NCI-H526 (cell line): ENCODE data around the gene TCF4.
A peak's percentile ranks its signal among the peaks of the same experiment; 100 is the strongest.

Source experiments
- DNase-seq, 2 experiments: peaks; one replicate each; lab custom pipeline; 2025; lab: John Stamatoyannopoulos, UW

Gene TCF4

DNA sequence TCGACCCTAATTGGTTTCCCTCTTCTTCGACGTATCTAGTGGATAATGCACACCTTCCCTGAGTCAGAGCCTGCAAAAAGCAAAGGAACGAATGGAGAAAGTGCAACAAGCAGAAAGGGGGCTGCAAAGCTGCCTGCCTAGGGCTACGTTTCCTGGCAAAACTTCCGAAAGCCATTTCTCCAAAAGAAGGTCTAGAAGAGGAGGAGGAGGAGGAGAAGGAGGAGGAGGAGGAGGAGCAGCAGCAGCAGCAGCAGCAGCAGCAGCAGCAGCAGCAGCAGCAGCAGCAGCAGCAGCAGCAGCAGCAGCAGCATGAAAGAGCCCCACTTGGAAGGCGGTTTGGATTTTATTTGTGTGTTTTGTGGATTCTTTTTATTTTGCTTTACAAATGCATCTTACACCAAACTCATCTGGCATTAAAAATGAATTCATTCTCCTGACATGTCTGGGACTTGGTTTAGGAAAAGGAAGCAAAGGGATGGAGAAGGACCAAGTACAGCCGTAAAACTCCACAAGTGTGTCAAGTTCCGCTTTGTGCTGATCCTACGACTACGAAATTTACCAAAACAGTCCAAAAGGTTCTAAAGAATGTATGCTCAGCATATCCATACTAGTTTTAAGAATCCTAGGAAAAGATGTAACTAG, 2.0 kb downstream of the TCF4 start:
- DNase-seq: peak; percentile 28 to 49

- DNase-seq: peak in 1 of 2 experiments; percentile 46
Measured at GRCh38 chr18:55585065-55585919, 2.7 kb downstream of the TCF4 start.

GRCh38 chr18:55584201-55584600, 3.8 kb downstream of the TCF4 start:
- DNase-seq: peak in 1 of 2 experiments; percentile 2

GRCh38 chr18:55582325-55582724, 5.7 kb downstream of the TCF4 start:
- peak in 1 of 2 experiments; percentile 33 for DNase-seq

- no peak for DNase-seq
Measured at GRCh38 chr18:55579501-55580270, 8.3 kb downstream of the TCF4 start.

GRCh38 chr18:55577812-55578539, 10.0 kb downstream of the TCF4 start:
- peak in 1 of 2 experiments; percentile 9 for DNase-seq

DNA sequence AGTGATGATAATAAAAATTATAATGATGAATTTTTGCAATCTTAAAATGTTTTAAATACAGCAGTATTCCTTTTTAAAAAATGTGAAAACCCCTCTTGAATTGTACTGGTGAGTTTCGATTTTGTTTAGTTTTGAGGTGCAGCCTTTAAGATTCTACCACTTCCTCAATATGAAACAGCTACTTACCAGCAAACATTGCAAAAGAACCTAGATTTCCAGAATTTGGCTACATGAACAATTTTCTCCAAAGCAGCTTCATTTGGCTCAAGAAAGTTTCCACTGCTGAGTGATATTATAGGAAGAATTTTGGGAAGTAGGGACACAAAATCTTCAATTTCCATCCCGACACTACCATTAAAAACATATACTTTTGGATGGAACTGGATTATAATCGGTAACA, 12.0 kb downstream of the TCF4 start:
- DNase-seq: no peak

- DNase-seq: no peak
Measured at GRCh38 chr18:55575066-55575465, 12.9 kb downstream of the TCF4 start.

- DNase-seq: no peak
Measured at GRCh38 chr18:55573386-55573785, 14.6 kb downstream of the TCF4 start.

GRCh38 chr18:55570966-55571365, 17.0 kb downstream of the TCF4 start:
- DNase-seq: no peak

GRCh38 chr18:55566456-55566935, 21.5 kb downstream of the TCF4 start:
- DNase-seq: no peak

- no peak for DNase-seq
Measured at GRCh38 chr18:55559739-55560138, 28.3 kb downstream of the TCF4 start.

GRCh38 chr18:55557211-55557610, 30.8 kb downstream of the TCF4 start:
- DNase-seq: no peak

DNA sequence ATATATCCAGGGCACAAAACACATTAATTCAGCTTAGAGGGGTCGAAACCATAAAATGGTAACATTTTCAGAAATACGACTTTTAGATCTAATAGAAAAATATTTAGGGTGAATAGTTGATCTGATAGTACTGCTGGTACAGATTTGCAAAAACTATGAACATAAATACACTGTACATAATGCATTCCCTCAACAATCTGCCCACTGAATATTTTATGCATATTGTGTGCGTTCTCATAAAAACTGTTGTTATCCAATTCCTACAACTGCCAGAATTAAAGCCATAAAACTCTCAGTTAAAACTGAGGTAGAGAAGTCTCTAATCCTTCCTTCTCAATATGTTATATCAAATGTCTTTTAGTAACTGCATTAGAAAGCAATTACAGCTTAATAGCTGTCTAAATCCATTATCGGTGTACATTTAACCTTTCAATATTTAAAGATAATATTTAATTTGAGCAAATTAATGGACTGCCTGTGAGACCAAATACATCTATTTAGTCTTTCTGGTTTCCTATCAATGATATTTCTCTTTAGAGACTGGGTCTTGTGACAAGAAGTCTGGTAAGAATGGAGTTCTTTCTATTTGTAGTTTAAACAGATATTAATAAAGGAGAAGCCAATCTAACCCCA, 32.5 kb downstream of the TCF4 start:
- DNase-seq: peak in 1 of 2 experiments; percentile 7

GRCh38 chr18:55552526-55553189, 35.3 kb downstream of the TCF4 start:
- no peak for DNase-seq

DNA sequence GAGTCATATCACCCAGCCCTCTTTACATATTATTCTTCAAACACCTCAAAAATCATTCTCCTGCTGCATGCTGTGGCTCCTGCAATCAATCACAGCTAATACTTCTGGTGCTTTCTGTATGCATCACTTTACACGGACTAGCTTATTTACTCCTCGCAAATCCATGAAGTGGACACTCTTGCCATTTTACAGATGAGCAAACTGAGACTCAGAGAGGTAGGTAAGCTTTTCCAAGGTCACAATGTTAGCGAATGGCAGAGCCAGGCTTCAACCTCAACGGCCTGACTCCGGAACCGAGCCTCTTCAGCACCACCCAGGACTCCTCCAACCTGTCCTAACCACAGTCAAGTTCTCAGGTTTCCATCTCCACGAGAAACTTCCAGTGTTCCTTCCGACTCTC, 36.8 kb downstream of the TCF4 start:
- no peak for DNase-seq

DNA sequence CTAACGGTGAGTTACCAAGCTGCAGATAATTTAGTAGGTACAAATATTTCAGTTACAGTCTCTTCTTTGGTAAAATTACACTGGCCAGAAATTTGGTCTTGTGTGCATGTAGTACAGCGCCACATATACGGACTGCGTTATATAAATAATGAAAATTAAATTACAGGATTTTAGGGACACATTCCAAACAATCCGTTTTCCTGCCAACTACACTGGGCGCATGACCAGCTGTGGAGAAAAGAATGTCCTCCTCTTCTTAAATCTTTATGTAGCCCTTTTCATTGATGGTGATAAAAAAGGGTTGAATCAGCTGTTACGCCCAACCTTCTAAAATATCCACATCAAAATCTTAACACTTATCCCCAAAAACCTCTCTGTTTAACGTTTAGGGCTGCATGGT, 37.5 kb downstream of the TCF4 start:
- DNase-seq: no peak

GRCh38 chr18:55549474-55550104, 38.4 kb downstream of the TCF4 start:
- no peak for DNase-seq

DNA sequence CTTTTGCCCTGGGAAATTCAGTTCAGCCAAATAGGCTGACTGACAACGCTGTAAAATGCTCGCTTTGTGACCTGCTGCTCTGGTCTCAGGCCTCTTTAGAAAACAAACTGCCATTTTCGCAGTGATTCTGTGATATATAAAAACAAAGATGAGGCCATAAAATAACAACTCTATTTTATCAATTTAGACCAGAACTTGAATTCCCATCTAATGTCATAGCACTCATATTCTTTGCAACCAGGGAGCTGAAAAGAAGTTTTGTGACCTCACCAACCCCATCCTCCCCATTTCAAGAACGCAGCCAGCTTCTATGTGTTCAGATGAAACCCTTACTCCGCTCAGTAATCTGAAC, 40.3 kb downstream of the TCF4 start:
- peak in 1 of 2 experiments; percentile 12 for DNase-seq
